GM19099 (cell line): ENCODE data around the gene A3GALT2.

Experiments used
- POLR2A ChIP-seq: IDR thresholded peaks from 3 replicates; pipeline ENCODE4 v1.6.1; 2011; ENCODE audit warnings: low read depth; ENCODE audit not compliant: insufficient read length; ENCODE audit errors: extremely low read depth

The A3GALT2 gene

GRCh38 chr1:33358795-33359503 is 38.1 kb upstream of the A3GALT2 start:
- TF ChIP-seq POLR2A, result no peak

- no peak for TF ChIP-seq POLR2A
Observed at GRCh38 chr1:33358114-33358794, 37.4 kb upstream of the A3GALT2 start.

GRCh38 chr1:33357099-33357498 is 36.2 kb upstream of the A3GALT2 start:
- no peak for TF ChIP-seq POLR2A

- TF ChIP-seq POLR2A, result no peak
Observed at GRCh38 chr1:33354707-33355316, 33.9 kb upstream of the A3GALT2 start.

GRCh38 chr1:33353531-33353930 is 32.6 kb upstream of the A3GALT2 start:
- no peak for TF ChIP-seq POLR2A

- no peak for TF ChIP-seq POLR2A
Observed at GRCh38 chr1:33351281-33351660, 30.4 kb upstream of the A3GALT2 start.

- no peak for TF ChIP-seq POLR2A
Observed at GRCh38 chr1:33350611-33351280, 29.8 kb upstream of the A3GALT2 start.

GRCh38 chr1:33349778-33350610 is 29.1 kb upstream of the A3GALT2 start:
- TF ChIP-seq POLR2A, result peak; percentile 91

- no peak for TF ChIP-seq POLR2A
Observed at GRCh38 chr1:33349081-33349759, 28.3 kb upstream of the A3GALT2 start.

- TF ChIP-seq POLR2A, result no peak
Observed at GRCh38 chr1:33348676-33349080, 27.8 kb upstream of the A3GALT2 start.

- no peak for TF ChIP-seq POLR2A
Observed at GRCh38 chr1:33348194-33348593, 27.3 kb upstream of the A3GALT2 start.

GRCh38 chr1:33347650-33347992 is 26.7 kb upstream of the A3GALT2 start:
- no peak for TF ChIP-seq POLR2A

GRCh38 chr1:33346927-33347649 is 26.2 kb upstream of the A3GALT2 start:
- TF ChIP-seq POLR2A, result no peak

- TF ChIP-seq POLR2A, result no peak
Observed at GRCh38 chr1:33346533-33346926, 25.6 kb upstream of the A3GALT2 start.
